SU-DHL-6 (cell line): ENCODE data around the gene UTS2R.

Experiments
- CTCF ChIP-seq: fragments of 200-600 bp; sonication (generic); IDR thresholded peaks from one replicate; pipeline ENCODE4 v1.5.1; 2017; ENCODE audit warnings: antibody characterized with exemption, mild to moderate bottlenecking, low read length, moderate library complexity; ENCODE audit not compliant: insufficient read depth, poor library complexity, severe bottlenecking
- EZH2phosphoT487 ChIP-seq: fragments of 200-600 bp; sonication (generic), shearing (Covaris generic); conservative IDR thresholded peaks from 2 replicates; pipeline ENCODE4 v1.6.1; 2018; ENCODE audit warnings: mild to moderate bottlenecking, antibody characterized with exemption, low read length, moderate library complexity, mixed read lengths

GRCh38 chr17:82370471-82371332 lies 863 bp upstream of the UTS2R start:
- TF ChIP-seq EZH2phosphoT487 (no peak), CTCF (no peak)
